Endometrium (tissue), 2 donors: ENCODE measurements around the gene CRIP3.
"Not testable (repeated sequence)": the region's sequence is repeated elsewhere in the genome, so short reads cannot be mapped to it uniquely, and the experiment has no call there.

ENCODE experiments used
- FAIRE-seq: peaks from 2 replicates; lab custom pipeline; 2012; peaks lifted over from hg19 to GRCh38; lab: Jason Lieb, UNC
- donor health status: control.
- donor health status: control.

The CRIP3 gene

DNA sequence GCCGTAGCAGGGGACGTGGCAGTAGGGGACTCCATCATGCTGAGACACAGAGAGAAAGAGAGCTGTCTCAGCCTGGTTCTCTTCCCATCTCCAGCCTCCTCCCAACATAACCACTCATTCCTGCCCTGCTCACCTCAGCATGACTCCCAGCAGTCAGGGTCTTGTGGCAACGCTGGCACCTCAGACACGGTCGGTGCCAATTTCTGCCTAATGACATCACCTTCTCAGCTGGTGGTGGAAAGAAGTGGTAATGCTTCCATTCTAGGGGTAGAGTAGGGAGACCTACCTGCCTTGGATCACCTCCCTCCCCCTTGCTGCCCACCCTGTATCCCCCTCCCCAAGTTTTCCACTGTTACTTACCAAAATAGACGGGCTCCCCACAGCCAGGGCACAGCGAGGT, 2.5 kb downstream of the CRIP3 start:
- no peak for FAIRE-seq

DNA sequence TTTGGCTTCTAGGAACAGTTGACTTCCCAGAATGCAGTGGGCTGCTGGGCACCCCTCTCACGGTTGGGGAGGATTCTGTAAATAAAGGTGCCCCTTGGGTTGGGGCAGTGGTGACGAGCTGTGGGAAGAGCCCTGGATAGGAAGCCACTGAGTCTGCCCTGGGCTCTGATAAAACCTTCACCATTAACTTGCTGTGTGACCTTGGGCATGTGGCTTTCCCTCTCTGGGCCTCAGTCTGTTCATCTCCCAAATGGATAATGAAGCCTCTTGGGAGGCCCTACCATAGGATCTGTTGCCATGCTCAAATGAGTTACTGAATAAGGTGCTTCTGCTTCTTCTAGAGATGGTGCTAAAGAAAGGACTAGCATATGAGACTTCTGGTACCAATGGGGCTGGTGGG, 3.7 kb downstream of the CRIP3 start:
- no peak for FAIRE-seq

DNA sequence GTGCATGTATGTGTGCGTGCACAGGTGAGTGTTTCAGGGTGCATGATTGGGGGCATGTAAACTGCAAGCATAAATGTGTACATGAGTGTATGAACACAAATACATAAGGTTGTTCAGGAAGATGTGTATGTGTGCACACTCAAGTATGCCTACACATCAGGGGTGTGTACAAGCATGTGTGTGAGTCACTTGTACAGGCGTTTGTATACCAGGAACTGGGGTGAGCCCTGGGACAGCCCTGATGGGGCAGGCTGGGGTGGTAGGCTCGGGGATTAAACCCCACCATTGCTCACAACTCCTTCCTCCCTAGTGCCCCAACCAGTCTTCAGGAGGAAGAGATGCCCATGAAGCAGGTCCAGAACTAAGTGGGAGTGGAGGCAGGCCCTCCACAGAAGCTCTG, 4.3 kb downstream of the CRIP3 start:
- no peak for FAIRE-seq

DNA sequence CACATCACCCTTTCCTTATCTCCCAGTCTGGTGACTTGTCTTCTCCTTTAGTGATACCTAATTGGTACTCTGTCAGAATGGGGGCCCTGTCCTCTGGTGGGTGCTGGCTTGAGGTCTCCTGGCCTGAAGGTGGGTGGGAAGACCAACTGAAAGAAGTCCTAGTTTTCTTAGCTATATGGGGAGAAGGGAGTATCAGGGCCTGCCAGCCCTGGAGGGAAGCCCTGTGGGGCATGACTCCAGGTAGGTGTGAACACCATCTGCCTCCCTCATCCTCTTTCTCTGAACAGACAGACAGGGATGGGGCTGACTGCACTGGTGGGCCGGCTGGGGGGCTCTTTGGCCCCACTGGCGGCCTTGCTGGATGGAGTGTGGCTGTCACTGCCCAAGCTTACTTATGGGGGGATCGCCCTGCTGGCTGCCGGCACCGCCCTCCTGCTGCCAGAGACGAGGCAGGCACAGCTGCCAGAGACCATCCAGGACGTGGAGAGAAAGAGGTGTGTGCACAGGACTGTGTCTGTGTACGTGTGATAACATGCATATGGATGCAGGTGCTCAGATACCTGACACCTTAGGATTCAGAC, 4.8 kb downstream of the CRIP3 start:
- FAIRE-seq = no peak

DNA sequence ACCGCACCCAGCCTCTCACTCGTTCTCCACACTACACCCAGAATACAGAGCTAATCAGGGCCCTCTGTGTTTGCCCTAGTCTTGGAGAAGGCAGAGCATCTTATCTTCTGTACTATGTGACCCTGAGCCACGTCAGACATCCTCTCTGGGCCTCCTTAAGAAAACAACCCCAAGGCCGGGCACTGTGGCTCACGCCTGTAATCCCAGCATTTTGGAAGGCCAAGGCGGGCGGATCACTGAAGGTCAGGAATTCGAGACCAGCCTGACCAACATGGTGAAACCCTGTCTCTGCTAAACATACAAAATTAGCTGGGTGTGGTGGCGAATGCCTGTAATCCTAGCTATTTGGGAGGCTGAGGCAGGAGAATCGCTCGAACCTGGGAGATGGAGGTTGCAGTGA, 5.6 kb downstream of the CRIP3 start:
- not testable (repeated sequence) for FAIRE-seq

DNA sequence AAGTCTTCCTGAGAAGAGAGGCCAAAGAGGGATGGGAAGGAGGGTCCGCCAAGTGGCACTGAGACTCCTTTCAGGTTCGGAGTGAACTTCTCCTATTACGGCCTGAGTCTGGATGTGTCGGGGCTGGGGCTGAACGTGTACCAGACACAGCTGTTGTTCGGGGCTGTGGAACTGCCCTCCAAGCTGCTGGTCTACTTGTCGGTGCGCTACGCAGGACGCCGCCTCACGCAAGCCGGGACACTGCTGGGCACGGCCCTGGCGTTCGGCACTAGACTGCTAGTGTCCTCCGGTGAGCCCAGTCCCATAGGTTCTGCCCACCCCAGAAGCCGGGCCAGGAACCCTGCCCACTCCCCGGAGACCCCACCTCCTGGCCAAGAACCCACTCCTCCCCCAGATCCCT, 6.5 kb downstream of the CRIP3 start:
- no peak for FAIRE-seq

DNA sequence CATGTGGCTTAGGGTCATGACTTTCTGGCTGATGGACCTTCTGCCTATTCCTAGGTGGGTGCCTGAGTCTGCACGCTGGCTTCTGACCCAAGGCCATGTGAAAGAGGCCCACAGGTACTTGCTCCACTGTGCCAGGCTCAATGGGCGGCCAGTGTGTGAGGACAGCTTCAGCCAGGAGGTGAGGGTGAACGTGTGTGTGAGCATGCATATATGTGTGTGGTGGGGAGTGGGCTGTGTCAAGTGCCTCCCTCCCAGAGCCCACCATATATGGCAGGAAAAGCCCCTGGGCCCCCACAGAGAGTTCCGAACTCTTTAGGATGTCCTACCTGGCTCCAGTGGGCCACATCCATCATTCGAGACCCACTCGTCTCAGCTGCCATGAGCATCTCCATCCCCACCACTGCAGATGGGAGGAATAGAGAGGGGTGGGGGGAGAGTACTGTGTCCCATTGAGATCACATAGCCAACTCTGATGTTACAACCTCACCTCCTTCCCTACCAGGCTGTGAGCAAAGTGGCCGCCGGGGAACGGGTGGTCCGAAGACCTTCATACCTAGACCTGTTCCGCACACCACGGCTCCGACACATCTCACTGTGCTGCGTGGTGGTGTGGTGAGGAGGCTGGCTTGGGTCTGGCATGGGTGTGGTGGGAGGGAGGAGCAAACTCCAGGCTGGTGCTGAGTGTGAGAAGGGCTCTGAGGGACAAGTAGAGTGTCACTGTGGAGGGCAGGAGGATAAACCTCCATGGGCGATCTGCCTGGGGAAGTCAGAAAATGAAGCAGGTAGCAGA, 7.3 kb downstream of the CRIP3 start:
- FAIRE-seq = no peak

DNA sequence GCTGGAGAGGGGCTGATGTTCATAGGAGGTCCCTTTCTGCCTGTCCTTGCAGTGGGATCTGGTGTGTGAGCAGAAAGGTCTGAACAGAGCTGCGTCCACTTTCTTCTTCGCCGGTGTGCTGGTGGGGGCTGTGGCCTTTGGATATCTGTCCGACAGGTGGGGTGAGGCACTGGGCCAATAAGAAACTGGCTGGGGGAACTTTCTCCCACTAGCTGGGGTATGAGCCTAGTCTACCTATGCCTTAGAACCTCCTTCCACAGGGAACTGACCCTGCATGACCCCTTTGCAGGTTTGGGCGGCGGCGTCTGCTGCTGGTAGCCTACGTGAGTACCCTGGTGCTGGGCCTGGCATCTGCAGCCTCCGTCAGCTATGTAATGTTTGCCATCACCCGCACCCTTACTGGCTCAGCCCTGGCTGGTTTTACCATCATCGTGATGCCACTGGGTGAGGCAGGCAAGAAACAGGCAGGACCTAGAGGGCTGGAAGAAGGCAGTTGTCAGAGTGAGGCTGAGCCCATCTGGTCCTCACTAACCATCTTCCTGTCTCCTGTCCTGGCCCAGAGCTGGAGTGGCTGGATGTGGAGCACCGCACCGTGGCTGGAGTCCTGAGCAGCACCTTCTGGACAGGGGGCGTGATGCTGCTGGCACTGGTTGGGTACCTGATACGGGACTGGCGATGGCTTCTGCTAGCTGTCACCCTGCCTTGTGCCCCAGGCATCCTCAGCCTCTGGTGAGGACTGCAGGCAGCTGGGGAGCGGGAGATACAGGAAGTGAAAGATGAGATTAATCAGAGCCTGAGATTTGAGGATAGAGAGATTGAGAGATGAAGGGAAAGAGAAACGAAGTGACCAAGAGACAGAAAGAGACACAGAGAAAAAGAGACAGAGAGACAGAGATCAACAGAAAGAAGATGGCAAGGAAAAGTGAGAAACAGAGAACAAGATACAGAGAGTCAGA, 9.0 kb downstream of the CRIP3 start:
- FAIRE-seq = no peak

DNA sequence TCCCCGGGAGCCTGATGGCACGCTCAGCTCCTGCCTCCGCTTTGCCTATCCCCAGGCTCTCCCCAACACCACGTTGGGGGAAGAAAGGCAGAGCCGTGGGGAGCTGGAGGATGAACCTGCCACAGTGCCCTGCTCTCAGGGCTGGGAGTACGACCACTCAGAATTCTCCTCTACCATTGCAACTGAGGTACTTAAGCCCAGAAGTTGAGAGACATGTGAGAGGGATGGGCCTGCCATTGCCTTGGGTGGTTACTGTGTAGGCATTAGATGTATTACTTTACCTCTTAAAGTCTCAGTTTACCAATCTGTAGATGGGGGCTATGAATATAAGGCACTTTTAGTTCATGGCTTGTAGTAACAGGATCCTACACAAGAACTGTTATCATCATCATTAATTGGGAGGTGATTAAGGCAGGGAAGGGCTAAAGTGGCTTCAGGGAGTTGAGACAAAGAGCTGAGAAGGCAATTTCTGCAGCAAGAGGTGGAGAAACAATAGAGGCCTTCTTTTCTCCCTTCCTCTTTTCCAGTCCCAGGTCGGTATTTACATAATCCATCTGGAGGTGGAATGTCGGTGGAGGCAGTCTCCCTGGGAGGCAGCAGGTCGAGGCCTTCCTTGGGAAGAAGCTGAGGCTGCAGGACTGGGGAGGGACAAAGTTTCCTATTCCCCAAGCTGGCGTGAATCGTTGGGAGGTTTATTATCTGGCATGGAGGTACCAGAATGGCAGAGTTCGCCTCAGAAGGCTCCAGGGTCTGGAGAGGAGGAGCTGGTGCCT, 9.9 kb downstream of the CRIP3 start:
- FAIRE-seq = no peak

DNA sequence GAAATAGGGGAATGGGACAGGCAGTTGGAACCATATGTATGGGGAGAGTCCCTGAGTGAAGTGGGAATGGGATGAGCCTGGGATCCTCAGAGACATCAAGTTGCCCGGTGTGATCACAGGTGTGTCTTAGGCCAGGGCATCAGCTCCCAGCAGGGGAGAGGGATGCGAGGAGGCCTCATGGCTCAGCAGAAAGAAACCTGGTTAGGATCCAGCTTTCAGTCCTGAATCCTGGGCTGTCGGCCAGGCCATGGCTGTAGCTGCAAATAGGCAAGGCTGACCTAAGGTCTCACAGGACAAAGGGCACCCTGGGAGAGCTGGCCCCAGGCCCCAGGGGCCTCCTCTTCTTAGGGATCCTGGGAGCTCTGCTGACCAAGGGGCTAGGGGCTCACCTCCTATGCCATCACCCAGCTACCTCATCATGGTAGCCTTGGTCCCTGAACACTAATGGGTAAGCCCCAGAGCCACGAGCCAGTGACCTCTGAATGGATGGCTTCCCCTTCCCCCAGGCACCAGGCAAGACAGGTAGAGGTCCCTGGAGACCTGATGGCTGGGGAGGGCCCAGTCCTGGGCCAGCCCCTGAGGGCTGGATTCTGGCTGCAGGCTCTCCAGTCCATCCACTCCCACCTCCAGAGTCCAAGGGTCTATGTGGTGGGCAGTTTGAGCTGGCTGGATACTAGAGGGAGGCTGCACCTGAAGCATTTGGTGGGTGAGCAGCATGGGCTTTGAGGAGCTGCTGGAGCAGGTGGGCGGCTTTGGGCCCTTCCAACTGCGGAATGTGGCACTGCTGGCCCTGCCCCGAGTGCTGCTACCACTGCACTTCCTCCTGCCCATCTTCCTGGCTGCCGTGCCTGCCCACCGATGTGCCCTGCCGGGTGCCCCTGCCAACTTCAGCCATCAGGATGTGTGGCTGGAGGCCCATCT, 10.7 kb downstream of the CRIP3 start, which contains the start of gene SLC22A7:
Gene SLC22A7 (plus strand): TSS at position 617 of the 921 bp plus-strand sequence. CDS start 99 bp downstream, at position 716.
- FAIRE-seq = no peak

DNA sequence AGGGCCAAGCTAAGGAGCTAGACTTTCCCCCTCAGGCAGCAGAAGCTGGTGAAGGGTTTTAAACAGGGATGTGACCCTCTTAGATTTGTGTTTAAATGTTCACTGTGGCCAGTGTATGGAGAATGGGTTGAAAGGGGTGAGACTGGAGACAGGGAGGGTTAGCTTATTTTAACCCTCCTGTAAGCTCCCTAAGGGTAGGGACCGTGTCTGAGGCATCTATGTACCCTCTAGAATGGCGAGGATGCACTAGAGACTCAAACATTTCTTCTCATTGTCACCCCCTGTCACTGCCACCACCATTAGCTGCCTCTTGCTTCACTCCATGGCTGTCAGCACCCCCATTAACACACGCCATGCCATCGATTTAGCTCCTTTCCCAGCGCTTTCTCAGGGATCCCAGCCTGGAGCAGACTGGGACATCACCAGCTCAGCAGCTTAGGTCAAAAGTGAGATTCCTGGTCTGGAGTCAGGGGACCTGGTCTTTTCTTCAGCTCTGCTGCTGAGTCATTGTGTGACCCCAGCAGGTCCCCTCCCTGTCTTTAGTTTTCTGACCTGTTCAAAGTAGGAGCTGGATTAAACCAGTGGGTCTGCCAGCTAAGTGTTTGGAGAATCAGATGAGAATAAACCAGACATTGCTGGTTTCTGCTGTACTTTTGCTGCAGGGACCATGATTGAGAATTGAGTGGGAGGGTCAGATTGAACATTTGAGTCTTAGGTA, 11.7 kb downstream of the CRIP3 start:
- FAIRE-seq = no peak

DNA sequence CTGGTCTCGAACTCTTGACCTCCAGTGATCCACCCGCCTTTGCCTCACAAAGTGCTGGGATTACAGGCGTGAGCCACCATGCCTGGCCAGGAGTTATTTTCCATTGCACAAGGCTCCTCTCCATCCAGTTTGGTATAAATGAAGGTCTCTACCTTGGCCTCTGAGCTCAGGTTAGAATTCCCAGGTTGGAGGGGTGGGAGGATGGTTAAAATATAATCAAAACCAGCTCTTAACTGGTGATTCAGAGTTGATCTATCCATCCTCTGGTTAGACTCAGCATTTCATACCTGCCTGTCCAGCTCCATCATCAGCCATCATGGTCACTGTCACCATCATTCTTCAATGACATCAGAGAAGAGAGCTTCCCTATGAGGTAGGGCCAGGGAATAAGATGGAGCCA, 13.2 kb downstream of the CRIP3 start:
- no peak for FAIRE-seq

DNA sequence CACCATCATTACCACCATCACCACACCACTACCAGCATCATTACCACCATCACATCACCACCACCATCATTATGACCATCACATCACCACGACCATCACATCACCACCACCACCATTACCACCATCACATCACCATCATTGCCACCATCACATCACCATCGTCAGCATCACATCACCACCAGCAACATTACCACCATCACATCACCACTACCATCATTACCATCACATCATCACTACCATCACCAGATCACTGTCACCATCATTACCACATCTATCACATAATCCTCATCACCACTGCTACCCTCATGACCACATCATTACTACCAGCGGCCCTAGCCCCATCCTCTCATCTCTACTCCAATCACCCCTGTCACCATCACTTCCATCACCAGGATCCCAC, 14.1 kb downstream of the CRIP3 start:
- no peak for FAIRE-seq

DNA sequence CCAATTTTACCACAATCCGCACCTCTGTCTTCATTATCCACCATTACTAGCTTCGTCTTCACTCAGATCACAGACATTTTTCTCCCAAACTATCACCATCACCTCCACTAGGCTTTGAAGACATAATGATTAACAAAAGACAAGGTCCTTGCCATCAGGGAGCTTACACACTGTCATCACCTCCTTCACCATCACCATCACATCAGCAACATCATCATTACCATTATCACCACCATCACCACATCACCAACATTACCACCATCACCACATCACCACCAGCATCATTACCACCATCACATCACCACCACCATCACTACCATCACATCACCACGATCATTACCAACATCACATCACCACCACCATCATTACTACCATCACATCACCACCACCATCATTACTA, 14.9 kb downstream of the CRIP3 start:
- no peak for FAIRE-seq

DNA sequence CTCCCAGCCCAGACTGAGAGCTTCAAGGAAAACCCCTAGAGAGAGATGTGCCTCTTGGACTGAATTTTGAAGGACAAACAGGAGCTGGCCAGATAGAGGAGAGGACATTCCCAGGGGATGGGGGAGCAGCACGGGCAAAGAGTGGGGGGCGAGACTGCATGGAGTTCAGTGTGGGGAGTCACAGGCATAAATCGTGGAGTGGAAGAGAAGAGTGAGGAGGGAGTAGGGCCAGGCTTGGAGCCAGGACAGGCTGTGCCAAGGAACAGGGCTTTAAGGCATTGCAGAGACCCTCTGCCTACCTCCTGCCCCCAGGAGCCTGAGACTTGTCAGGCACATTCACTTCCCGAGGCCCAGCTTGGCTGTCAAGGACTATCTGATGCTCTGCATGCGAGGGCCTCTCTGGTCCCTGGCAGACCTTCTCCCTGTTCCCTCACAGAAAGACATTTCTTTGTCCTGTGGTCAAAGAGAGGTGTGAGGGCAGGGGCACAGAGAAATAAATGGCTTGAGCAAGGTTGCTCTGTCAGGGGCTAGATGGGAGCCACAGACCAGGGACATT, 15.8 kb downstream of the CRIP3 start:
- no peak for FAIRE-seq

DNA sequence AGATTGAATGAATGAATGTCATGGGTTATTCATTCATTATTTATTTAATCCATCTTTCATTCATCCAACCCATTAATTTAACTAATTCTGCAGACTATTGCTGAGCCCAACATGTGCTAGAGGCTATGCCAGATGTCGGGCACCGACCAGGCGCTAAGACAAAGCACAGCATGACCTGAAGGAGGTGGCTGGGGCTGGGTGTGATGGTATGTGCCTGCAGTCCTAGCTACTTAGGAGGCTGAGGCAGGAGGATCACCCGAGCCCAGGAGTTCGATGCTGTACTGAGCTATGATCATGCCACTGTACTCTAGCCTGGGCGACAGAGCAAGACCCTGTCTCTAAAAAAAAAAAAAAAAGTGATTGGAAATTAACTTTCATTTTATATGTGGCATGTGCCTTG, 16.3 kb downstream of the CRIP3 start:
- FAIRE-seq = no peak

DNA sequence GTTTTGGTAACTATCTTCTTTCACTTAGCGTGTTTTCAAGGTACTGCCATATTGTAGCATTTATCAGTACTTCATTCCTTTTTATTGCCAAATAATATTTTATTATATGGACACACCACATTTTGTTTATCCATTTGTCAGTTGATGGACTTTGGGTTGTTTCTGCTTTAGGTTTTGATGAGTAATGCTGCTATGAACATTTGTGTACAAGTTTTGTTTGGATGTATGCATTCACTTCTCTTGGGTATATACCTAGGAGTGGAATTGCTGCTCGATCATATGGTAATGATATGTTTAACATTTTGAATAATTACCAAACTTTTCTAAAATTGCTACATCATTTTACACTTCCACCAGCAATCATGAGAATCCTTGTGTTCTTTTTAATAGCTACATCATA, 16.9 kb downstream of the CRIP3 start:
- FAIRE-seq = no peak

DNA sequence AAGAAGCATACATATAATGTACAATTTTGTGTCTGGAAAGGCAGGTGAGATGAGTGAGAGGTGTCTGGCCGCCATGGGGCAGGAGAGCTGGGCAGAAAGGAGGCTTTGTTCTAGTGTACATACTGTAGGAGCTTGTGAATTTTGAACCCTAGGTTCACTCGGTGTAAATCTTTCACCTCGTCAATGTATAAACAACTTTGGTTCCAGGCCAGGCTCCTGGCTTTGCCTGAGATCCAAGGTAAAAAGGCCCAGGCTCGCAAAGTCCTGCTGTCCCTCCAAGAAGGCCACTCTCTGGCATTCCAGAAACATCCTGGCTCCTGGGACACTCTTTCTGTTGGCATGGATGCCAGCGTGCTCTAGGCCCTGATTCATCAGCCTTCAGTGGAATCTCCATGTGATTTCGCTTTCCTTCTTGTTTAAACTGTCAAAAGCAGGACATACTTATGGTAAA, 17.7 kb downstream of the CRIP3 start:
- FAIRE-seq = no peak

DNA sequence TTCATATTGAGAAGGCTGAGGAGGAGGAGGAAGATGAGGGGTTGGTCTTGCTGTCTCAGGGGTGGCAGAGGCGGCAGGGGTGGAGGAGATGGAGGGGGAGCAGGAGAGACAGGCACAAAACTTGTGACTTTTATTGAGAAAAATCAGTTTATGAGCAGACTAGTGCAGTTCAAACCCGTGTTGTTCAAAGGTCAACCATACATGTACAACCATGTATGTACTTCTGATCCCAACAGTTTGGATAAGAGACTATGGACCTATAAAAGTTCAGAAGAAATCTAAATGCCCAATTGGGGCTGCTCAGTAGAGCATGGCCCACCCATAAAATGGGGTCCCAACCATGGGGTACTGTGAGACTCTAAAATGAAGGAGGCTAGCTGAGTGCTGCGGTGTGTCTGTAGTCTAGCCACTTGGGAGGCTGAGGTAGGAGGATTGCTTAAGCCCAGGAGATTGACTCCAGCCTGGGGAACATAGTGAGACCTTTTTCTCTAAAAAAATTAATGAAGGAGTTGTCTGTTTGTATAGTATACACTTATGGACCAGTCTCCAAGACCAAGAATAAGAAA, 18.2 kb downstream of the CRIP3 start:
- FAIRE-seq = no peak
